Activated CD8-positive, alpha-beta memory T cell treated with anti-CD3 and anti-CD28 coated beads for 48 hours (primary cell): ENCODE measurements around the gene ARHGAP28.

ENCODE experiments used
- DNase-seq, 3 experiments: peaks; one replicate each; pipeline ENCODE4 v3.0.0-alpha.2; 2020; ENCODE audit warnings: low read depth in 2 of 3, low spot score in 2 of 3

Gene ARHGAP28, protein sequence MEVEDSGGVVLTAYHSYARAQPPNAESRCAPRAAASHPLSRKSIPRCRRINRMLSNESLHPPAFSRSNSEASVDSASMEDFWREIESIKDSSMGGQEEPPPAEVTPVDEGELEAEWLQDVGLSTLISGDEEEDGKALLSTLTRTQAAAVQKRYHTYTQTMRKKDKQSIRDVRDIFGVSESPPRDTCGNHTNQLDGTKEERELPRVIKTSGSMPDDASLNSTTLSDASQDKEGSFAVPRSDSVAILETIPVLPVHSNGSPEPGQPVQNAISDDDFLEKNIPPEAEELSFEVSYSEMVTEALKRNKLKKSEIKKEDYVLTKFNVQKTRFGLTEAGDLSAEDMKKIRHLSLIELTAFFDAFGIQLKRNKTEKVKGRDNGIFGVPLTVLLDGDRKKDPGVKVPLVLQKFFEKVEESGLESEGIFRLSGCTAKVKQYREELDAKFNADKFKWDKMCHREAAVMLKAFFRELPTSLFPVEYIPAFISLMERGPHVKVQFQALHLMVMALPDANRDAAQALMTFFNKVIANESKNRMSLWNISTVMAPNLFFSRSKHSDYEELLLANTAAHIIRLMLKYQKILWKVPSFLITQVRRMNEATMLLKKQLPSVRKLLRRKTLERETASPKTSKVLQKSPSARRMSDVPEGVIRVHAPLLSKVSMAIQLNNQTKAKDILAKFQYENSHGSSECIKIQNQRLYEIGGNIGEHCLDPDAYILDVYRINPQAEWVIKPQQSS

DNA sequence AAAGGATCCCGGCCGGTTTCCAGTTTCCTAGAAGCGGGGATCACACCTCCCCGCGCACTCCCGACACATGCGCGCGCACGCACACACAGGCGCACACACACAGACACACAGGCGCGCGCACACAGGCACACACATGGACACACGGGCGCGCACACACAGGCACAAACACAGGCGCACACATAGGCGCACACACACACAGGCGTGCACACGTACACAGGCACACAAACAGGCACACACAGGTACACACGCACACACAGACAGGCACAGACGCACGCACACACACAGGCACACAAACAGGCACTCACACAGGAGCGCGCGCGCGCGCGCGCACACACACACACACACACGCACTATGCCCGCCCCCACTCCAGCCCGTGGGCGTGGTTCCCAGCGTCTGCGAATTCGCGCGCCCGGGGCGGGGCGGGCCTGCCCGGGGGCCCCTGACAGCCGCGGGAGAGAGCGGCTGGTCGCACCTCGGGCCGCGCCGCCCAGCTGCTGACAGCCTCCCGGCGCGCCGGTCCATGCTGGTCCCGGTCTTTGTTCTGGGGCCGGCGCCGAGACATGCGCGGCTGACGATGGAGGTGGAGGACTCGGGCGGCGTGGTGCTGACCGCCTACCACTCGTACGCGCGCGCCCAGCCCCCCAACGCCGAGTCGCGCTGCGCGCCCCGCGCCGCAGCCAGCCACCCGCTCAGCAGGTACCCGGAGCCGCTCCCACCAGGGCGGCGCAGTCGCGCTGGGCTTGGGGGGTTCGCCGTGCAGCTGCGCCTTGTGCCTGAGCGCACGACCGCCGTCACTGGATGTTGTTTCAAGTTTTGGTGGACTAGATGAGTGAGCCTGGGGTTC lies at the start of gene ARHGAP28:
Gene ARHGAP28 (plus strand): TSS at position 470 of the 845 bp plus-strand sequence. CDS start 106 bp downstream, at position 576.
- DNase-seq = no peak

DNA sequence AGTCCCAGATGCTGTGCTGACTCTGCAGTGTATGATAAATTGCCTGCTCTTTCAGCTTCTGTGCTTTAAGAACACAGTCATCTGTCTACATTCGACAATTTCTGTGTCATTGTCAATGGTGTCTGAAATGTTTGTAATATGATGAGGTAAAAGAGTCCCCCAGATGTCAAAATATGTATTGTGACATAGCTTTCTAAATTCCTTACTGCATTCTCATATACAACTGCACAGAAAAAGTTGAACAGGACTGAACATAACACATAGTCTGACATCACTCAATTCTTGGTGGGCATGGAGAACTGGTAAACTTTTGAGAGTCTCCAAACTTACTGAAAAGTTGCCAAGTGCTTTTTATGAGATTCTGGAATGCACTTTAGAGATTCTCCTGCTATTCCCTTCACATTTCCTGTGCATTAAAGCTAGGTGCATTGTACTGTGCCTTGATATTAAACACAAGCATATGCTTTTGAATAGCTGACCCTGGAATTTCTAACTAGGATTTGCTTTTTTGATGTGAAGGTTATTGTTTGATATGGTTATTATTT lies 48.1 kb upstream of the ARHGAP28 start:
- DNase-seq = no peak

- DNase-seq = no peak
Measured at GRCh38 chr18:6682437-6683111, 46.9 kb upstream of the ARHGAP28 start.

- no peak for DNase-seq
Measured at GRCh38 chr18:6683112-6683876, 46.2 kb upstream of the ARHGAP28 start.

DNA sequence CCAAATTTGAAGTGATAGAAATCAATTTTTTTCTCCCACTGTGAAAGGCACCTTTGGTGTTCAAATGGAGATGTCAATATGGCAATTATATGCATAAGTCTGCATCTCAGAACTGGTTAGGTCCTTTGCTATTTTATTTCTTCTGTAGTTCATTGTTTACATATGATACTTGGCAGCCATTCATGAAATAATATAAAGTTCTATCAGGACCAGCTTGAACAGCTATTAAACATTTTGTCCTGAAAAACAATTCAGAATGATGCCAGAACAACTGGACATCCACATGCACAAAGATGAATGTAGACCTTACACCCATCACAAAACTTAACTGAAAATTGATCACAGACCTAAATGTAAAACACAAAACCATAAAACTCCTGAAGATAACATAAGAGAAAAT lies 41.8 kb upstream of the ARHGAP28 start:
- DNase-seq = no peak

DNA sequence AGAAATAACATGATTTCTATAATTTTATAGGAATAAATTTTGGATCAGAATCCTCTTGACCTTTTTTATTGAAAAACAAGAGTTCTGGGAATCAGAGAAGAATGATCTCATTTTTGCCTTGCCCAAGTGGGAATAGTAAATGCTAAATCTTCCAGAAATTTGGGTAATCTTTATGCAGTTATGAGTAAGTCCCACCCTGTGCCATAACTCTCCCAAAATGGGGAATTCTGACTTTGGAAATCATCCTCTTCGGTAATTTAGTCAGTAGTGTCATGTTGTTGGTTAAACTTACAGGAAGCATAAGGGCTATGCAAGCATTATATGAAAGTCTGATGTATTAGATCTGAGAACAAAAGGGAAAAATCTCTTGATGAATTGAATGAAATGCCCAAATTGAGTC lies 20.6 kb upstream of the ARHGAP28 start:
- no peak for DNase-seq

- DNase-seq = no peak
Measured at GRCh38 chr18:6711467-6711866, 18.0 kb upstream of the ARHGAP28 start.

GRCh38 chr18:6712401-6712800 lies 17.1 kb upstream of the ARHGAP28 start:
- DNase-seq = no peak

- DNase-seq = no peak
Measured at GRCh38 chr18:6714010-6714409, 15.5 kb upstream of the ARHGAP28 start.

DNA sequence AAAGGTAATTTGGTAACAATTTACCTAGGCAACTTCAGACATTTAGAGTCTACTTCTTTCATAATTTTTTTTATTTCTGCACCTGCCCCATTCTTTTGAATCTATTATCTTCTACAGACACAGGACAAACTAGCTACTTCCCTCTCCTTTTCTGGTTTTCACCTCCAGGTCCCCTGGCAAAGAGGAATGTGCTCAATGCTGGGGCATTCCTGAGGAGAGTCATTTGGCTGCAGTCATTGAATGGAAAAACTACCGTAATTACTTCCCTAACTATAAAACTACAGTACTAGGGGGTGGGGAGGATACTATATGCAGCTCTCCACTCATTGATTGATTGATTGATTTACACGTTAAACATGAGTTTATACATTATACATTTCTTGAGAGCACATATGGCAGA lies 11.2 kb upstream of the ARHGAP28 start:
- DNase-seq = no peak

DNA sequence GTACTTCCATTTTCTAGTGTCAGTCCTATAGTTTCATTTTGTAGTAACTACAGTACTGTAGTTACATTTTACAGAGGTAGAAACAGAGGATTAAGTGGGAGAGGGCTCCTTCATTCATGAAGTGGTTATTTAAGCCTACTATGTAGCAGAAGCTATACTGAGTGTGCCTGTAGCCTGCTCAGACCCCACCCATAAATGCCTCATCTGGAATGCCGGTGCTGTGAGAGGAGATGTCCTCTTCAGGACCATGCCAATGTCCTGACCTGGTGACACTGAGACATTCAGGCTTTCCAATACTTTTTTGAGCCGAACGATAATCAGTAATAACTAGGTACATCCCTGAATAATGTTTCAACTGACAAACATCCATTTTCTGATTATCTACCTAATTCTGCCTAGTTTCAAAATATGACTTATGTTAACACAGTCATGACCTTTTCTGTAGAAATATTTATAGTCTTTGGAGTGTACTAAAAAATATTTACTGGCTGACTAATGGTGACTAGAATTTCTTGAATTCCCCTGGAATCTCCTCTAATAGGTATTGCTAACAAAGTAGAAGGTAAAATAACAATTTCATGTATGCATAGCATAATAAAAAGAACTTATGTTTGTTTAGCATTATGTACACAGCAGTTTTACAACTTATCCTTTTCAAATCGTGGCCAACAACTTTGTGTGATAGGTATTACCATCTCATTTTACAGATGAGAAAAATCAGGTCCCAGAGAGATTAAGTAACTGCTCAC lies 10.2 kb upstream of the ARHGAP28 start:
- no peak for DNase-seq

GRCh38 chr18:6719910-6720683 lies 9.4 kb upstream of the ARHGAP28 start:
- no peak for DNase-seq

DNA sequence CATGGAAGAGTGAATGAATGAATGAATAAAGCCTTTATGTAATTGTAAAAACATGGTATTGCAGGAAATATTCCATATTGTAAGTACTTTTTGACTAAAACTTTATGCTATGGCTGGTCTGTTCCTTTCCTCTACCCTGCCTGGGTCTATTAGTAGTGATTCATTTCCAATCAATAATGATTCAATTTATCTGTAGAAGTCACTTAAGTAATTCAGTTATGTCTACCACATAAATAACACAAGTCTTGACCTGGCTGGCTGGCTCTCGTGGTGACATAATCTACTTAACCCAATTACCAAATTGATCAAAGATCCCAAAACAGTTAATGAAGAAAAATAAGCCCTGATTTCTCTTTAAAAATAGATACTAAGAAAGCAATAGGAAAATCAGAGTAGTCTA lies 7.8 kb upstream of the ARHGAP28 start:
- no peak for DNase-seq

GRCh38 chr18:6722690-6723089 lies 6.8 kb upstream of the ARHGAP28 start:
- no peak for DNase-seq

DNA sequence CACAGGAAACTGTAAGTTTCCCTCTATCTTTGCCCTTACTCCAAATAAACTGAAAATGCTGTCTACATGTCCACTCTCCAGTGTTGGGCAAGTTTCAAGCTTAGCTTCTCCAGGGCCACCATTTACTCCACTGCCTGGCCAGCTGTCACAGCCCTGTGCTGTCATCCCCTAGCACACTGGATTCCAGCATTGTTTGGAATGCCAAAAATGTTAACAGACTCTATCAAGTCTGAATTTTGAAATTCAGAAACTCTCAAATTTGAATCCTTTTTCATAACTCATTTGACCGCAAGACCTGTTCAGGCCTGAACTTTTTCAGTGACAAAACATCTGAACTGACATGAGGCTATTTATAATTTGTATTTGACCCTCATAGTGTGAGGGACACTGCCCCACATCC lies 5.2 kb upstream of the ARHGAP28 start:
- DNase-seq = no peak

GRCh38 chr18:6728331-6728730 lies 1.2 kb upstream of the ARHGAP28 start:
- DNase-seq = no peak

GRCh38 chr18:6728809-6729246 lies 688 bp upstream of the ARHGAP28 start:
- DNase-seq = no peak

DNA sequence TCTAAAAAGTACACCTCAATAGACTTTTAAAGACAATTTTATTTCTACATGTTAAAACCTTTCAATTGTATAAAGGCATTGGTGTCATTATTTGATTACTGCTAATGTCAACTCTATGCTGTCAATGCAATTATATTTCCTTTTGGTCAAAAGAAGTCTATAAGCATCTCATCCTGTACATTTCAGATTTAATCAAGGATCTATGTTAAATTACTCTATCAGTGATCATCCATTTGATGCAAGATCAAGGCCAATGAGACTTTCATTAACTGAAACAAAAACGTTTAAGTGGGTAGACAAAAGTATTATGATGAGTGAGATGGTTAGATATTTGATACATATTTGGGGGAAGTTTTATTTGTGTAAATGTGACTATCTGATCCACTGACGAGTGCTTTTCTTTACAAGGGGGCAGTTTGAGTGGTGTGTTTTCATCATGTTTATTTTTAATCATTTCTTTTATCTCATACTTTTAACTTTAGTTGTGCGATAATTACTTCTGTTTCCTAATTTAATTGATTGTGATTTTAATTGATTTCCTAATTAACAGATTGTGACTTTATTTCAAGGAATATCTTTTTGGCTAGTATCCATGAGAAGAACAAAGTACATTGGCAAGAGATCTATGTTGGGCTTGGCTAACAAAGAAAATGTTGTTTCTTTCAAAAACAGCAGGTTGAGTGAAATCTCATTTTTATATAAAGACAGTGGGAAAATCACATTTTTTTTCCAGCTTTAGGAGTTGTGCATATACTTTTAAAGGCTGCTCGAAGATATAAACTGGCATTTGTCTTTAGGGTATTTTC lies 1.1 kb downstream of the ARHGAP28 start:
- DNase-seq = no peak
